HG02571 (cell line): ENCODE data around the gene SLC25A34.

ENCODE experiments used
- ATAC-seq: cut with Tn5 transposase; IDR thresholded peaks from one replicate; pipeline ENCODE4 v1.9.1; 2021; ENCODE audit warnings: mild to moderate bottlenecking, moderate library complexity; ENCODE audit not compliant: unreplicated experiment

The SLC25A34 gene

GRCh38 chr1:15749399-15750291 is 13.6 kb downstream of the SLC25A34 start:
- no peak for ATAC-seq

GRCh38 chr1:15750924-15751323 is 14.9 kb downstream of the SLC25A34 start:
- no peak for ATAC-seq

- no peak for ATAC-seq
Observed at GRCh38 chr1:15751717-15752116, 15.7 kb downstream of the SLC25A34 start.

- no peak for ATAC-seq
Observed at GRCh38 chr1:15753776-15754175, 17.7 kb downstream of the SLC25A34 start.

GRCh38 chr1:15755021-15755645 is 19.1 kb downstream of the SLC25A34 start:
- ATAC-seq = no peak

- ATAC-seq = no peak
Observed at GRCh38 chr1:15755646-15756040, 19.6 kb downstream of the SLC25A34 start.

- ATAC-seq = no peak
Observed at GRCh38 chr1:15756143-15757015, 20.3 kb downstream of the SLC25A34 start.

- ATAC-seq = no peak
Observed at GRCh38 chr1:15757016-15757543, 21.0 kb downstream of the SLC25A34 start.

- no peak for ATAC-seq
Observed at GRCh38 chr1:15757575-15758342, 21.7 kb downstream of the SLC25A34 start.

GRCh38 chr1:15758343-15758931 is 22.4 kb downstream of the SLC25A34 start, which contains the start of gene FBLIM1:
Gene FBLIM1, plus strand, starts transcription at chr1:15758795. Its CDS starts 6,189 bp downstream, at chr1:15764984.
- no peak for ATAC-seq

- no peak for ATAC-seq
Observed at GRCh38 chr1:15758953-15759661, 23.0 kb downstream of the SLC25A34 start.

- no peak for ATAC-seq
Observed at GRCh38 chr1:15760520-15761211, 24.6 kb downstream of the SLC25A34 start.

- ATAC-seq = no peak
Observed at GRCh38 chr1:15761366-15762128, 25.5 kb downstream of the SLC25A34 start.

GRCh38 chr1:15762546-15762945 is 26.5 kb downstream of the SLC25A34 start:
- no peak for ATAC-seq

- no peak for ATAC-seq
Observed at GRCh38 chr1:15764269-15764764, 28.3 kb downstream of the SLC25A34 start.

- ATAC-seq = no peak
Observed at GRCh38 chr1:15764890-15765289, 28.8 kb downstream of the SLC25A34 start.

- ATAC-seq = no peak
Observed at GRCh38 chr1:15765495-15766194, 29.6 kb downstream of the SLC25A34 start.
